Gastroesophageal sphincter (tissue), 4 donors: ENCODE data around the gene RPGR. TPM values are rescaled to one million over a fixed set of nuclear protein-coding genes. Genes with fewer than 3 reads are reported as not detected.

Experiments used
- ATAC-seq: fragments of 150-250 bp; one replicate; pipeline ENCODE4 v1.9.1; 2016; ENCODE audit warnings: mild to moderate bottlenecking, moderate library complexity
- H3K27ac ChIP-seq, 4 donors: fragments of 200-600 bp; sonication (generic) in 3 of 4; 1 replicate in 3 of 4; 2 replicates in 1 of 4; pipeline ENCODE4 v1.5.1; 2016 to 2019
- H3K27me3 ChIP-seq: fragments of 200-600 bp; sonication (generic); one replicate; pipeline ENCODE4 v1.5.1; 2019
- H3K36me3 ChIP-seq, 2 donors: fragments of 200-600 bp; sonication (generic); one replicate each; pipeline ENCODE4 v1.5.1; 2019; ENCODE audit warnings: control low read depth in 1 of 2
- H3K4me1 ChIP-seq, 3 donors: fragments of 200-600 bp; sonication (generic); 1 replicate in 2 of 3; 2 replicates in 1 of 3; pipeline ENCODE4 v1.5.1; 2016 to 2019; ENCODE audit warnings: control low read depth in 2 of 3
- H3K4me3 ChIP-seq, 2 donors: fragments of 200-600 bp; sonication (generic); one replicate each; pipeline ENCODE4 v1.5.1; 2019; ENCODE audit warnings: mild to moderate bottlenecking in 1 of 2, moderate library complexity in 1 of 2
- H3K9me3 ChIP-seq, 3 donors: fragments of 200-600 bp; sonication (generic); one replicate each; pipeline ENCODE4 v1.5.1; 2017 to 2019; ENCODE audit warnings: control low read depth in 2 of 3
- CTCF ChIP-seq, 4 experiments: fragments of 200-600 bp in 2 of 4; fragments of 450-650 bp in 2 of 4; sonication (generic) in 1 of 4; IDR thresholded peaks; one replicate each; pipeline ENCODE4 v1.5.1; 2017 to 2019; ENCODE audit warnings: antibody characterized with exemption in 4 of 4, mild to moderate bottlenecking in 2 of 4, moderate library complexity in 2 of 4
- EP300 ChIP-seq: sonication (generic); formaldehyde crosslinking; IDR thresholded peaks from one replicate; pipeline ENCODE4 v1.6.1; 2017; ENCODE audit warnings: antibody characterized with exemption, mild to moderate bottlenecking
- POLR2A ChIP-seq, 2 donors: fragments of 450-650 bp; IDR thresholded peaks; one replicate each; pipeline ENCODE4 v1.6.1; 2017; ENCODE audit warnings: antibody characterized with exemption in 2 of 2, mild to moderate bottlenecking in 2 of 2, moderate library complexity in 1 of 2
- POLR2AphosphoS5 ChIP-seq: sonication (generic); formaldehyde crosslinking; IDR thresholded peaks from one replicate; pipeline ENCODE4 v1.6.1; 2017; ENCODE audit warnings: antibody characterized with exemption
- WGBS, 2 donors: methylation state at CpG; one replicate each; pipeline ENCODE4 v1.1.5; 2018; ENCODE audit warnings: low coverage in 1 of 2; 5-methylcytosine and 5-hydroxymethylcytosine counted together
- total RNA-seq, 4 donors: library from RNA; depleted of rRNA; stranded (reverse); fragments of >200 nt; gene quantifications; one replicate each; pipeline ENCODE4 v1.1.0, GENCODE V29; 2016

Gene RPGR
- total RNA-seq, 4 donors from 2014 or later = 12.7 to 25.4 (median 20.0) TPM

GRCh38 chrX:38293741-38294140, 33.6 kb downstream of the RPGR start:
- Histone ChIP-seq H3K4me1 (no peaks in the 10 kb centered on the region), H3K27ac (no peak overlapping the region), H3K4me3 (no peak overlapping the region), H3K27me3 (no peaks in the 10 kb centered on the region), H3K36me3 (peaks cover 0 to 13% of the 10 kb centered on the region in 2 donors), H3K9me3 (no peaks in the 10 kb centered on the region)
- no peak for ATAC-seq
- 51 to 73% methylated on average over 2 of the region's 2 CpGs for WGBS, 2 donors
- TF ChIP-seq CTCF (IDR thresholded peaks at IDR 0.05) = no peak
- no peak for TF ChIP-seq EP300
- TF ChIP-seq POLR2A (IDR thresholded peaks at IDR 0.05) = no peak
- TF ChIP-seq POLR2AphosphoS5 = no peak

- no peak for ATAC-seq
- H3K27ac ChIP-seq = no peak overlapping the region
- 92 to 94% methylated on average over 3 to 4 of the region's 5 CpGs for WGBS, 2 donors
- H3K4me1 ChIP-seq = no peaks in the 10 kb centered on the region
- H3K36me3 ChIP-seq = peaks cover 0 to 6% of the 10 kb centered on the region in 2 donors
- H3K4me3 ChIP-seq = no peak overlapping the region
- TF ChIP-seq EP300 (no peak), POLR2AphosphoS5 (no peak), CTCF (IDR thresholded peaks at IDR 0.05) (no peak), POLR2A (IDR thresholded peaks at IDR 0.05) (no peak)
- no peaks in the 10 kb centered on the region for H3K27me3 ChIP-seq
- H3K9me3 ChIP-seq = no peaks in the 10 kb centered on the region
Measured at GRCh38 chrX:38287674-38288073, 39.6 kb downstream of the RPGR start.

GRCh38 chrX:38285649-38286048, 41.7 kb downstream of the RPGR start:
- 90% methylated on average over 1 of the region's 1 CpG; no CpG with 5 or more reads in 1 of the 2 donors for WGBS, 2 donors
- no peak for ATAC-seq

GRCh38 chrX:38282049-38282448, 45.3 kb downstream of the RPGR start:
- 27 to 36% methylated on average over 1 of the region's 1 CpG for WGBS, 2 donors
- Histone ChIP-seq H3K36me3 (no peaks in the 10 kb centered on the region), H3K4me1 (no peaks in the 10 kb centered on the region), H3K4me3 (no peak overlapping the region), H3K9me3 (no peaks in the 10 kb centered on the region), H3K27me3 (no peaks in the 10 kb centered on the region), H3K27ac (no peak overlapping the region)
- ATAC-seq = peak; percentile 46
- TF ChIP-seq POLR2A (IDR thresholded peaks at IDR 0.05) = no peak
- peak in 3 of 4 experiments; percentile 20 to 47 (median 22) for TF ChIP-seq CTCF (IDR thresholded peaks at IDR 0.05)
- no peak for TF ChIP-seq EP300
- no peak for TF ChIP-seq POLR2AphosphoS5

More at GRCh38 chrX:38285649-38286048, 41.7 kb downstream of the RPGR start:
- H3K36me3 ChIP-seq = no peaks in the 10 kb centered on the region
- no peak overlapping the region for H3K4me3 ChIP-seq
- TF ChIP-seq POLR2AphosphoS5 (no peak), CTCF (IDR thresholded peaks at IDR 0.05) (no peak), EP300 (no peak), POLR2A (IDR thresholded peaks at IDR 0.05) (no peak)
- H3K4me1 ChIP-seq = no peaks in the 10 kb centered on the region
- no peaks in the 10 kb centered on the region for H3K9me3 ChIP-seq
- H3K27me3 ChIP-seq = no peaks in the 10 kb centered on the region
- H3K27ac ChIP-seq = no peak overlapping the region

GRCh38 chrX:38279188-38279587, 48.1 kb downstream of the RPGR start:
- no peaks in the 10 kb centered on the region for H3K27me3 ChIP-seq
- no peak for ATAC-seq

More at GRCh38 chrX:38279188-38279587, 48.1 kb downstream of the RPGR start:
- no peaks in the 10 kb centered on the region for H3K36me3 ChIP-seq
- H3K4me1 ChIP-seq = no peaks in the 10 kb centered on the region
- no peaks in the 10 kb centered on the region for H3K9me3 ChIP-seq
- H3K27ac ChIP-seq = no peak overlapping the region
- TF ChIP-seq POLR2AphosphoS5 (no peak), CTCF (IDR thresholded peaks at IDR 0.05) (no peak), POLR2A (IDR thresholded peaks at IDR 0.05) (no peak), EP300 (no peak)
- 50 to 78% methylated on average over 1 of the region's 2 CpGs for WGBS, 2 donors
- no peak overlapping the region for H3K4me3 ChIP-seq
